Measurements from ENCODE around the gene TMEM156. TPM values are rescaled to one million over a fixed set of nuclear protein-coding genes. Genes with fewer than 3 reads are reported as not detected.

TMEM156 gene
- total RNA-seq, 3 donors from 2014 or later, result 0.44 to 1.3 (median 0.94) TPM

GRCh38 chr4:38958453-38959190 lies 73.6 kb downstream of the TMEM156 start:
- Histone ChIP-seq H3K36me3 (ENCODE audit: low read depth) (no peaks in the 10 kb centered on the region), H3K9me3 (no peaks in the 10 kb centered on the region), H3K4me3 (no peak overlapping the region), H3K4me1 (ENCODE audit: low read depth) (no peaks in the 10 kb centered on the region)
- intact Hi-C loops (cut with DNase I, micrococcal nuclease), result no loop called here
- ATAC-seq (no peak), DNase-seq (no peak)
- TF ChIP-seq CTCF (IDR thresholded peaks at IDR 0.05), result no peak

- Histone ChIP-seq H3K9me3 (no peaks in the 10 kb centered on the region), H3K4me1 (ENCODE audit: low read depth) (no peaks in the 10 kb centered on the region), H3K4me3 (no peak overlapping the region), H3K36me3 (ENCODE audit: low read depth) (no peaks in the 10 kb centered on the region)
- TF ChIP-seq CTCF (IDR thresholded peaks at IDR 0.05), result no peak
- DNase-seq (no peak), ATAC-seq (no peak)
- intact Hi-C loops (cut with DNase I, micrococcal nuclease), result no loop called here
Observed at GRCh38 chr4:38957893-38958292, 74.3 kb downstream of the TMEM156 start.

GRCh38 chr4:38957261-38957815 lies 74.9 kb downstream of the TMEM156 start:
- no peak for DNase-seq
- Histone ChIP-seq H3K36me3 (ENCODE audit: low read depth) (no peaks in the 10 kb centered on the region), H3K9me3 (no peaks in the 10 kb centered on the region), H3K4me1 (ENCODE audit: low read depth) (no peaks in the 10 kb centered on the region), H3K4me3 (no peak overlapping the region)
- TF ChIP-seq CTCF (IDR thresholded peaks at IDR 0.05), result no peak
- intact Hi-C loops (cut with DNase I, micrococcal nuclease), result no loop called here
- no peak for ATAC-seq

GRCh38 chr4:38955957-38956356 lies 76.3 kb downstream of the TMEM156 start:
- H3K4me3 ChIP-seq, result no peak overlapping the region
- intact Hi-C loops (cut with DNase I, micrococcal nuclease), result no loop called here
- H3K4me1 ChIP-seq (ENCODE audit: low read depth), result no peaks in the 10 kb centered on the region
- H3K36me3 ChIP-seq (ENCODE audit: low read depth), result no peaks in the 10 kb centered on the region
- DNase-seq (no peak), ATAC-seq (no peak)
- no peaks in the 10 kb centered on the region for H3K9me3 ChIP-seq
- TF ChIP-seq CTCF (IDR thresholded peaks at IDR 0.05), result no peak

GRCh38 chr4:38954727-38955126 lies 77.5 kb downstream of the TMEM156 start:
- Histone ChIP-seq H3K4me1 (ENCODE audit: low read depth) (no peaks in the 10 kb centered on the region), H3K36me3 (ENCODE audit: low read depth) (no peaks in the 10 kb centered on the region), H3K9me3 (no peaks in the 10 kb centered on the region), H3K4me3 (no peak overlapping the region)
- DNase-seq (no peak), ATAC-seq (no peak)
- no peak for TF ChIP-seq CTCF (IDR thresholded peaks at IDR 0.05)
- intact Hi-C loops (cut with DNase I, micrococcal nuclease), result no loop called here
